ENCODE measurements around the gene ACOX3.

GRCh38 chr4:8350352-8350751 is 90.2 kb downstream of the ACOX3 start:
- TF ChIP-seq MXI1 (IDR thresholded peaks at IDR 0.05; ENCODE audit: low read depth, low read length) (no peak), REST (IDR thresholded peaks at IDR 0.05; ENCODE audit: low read depth, low read length) (no peak)
- TF ChIP-seq, protein P1, sequence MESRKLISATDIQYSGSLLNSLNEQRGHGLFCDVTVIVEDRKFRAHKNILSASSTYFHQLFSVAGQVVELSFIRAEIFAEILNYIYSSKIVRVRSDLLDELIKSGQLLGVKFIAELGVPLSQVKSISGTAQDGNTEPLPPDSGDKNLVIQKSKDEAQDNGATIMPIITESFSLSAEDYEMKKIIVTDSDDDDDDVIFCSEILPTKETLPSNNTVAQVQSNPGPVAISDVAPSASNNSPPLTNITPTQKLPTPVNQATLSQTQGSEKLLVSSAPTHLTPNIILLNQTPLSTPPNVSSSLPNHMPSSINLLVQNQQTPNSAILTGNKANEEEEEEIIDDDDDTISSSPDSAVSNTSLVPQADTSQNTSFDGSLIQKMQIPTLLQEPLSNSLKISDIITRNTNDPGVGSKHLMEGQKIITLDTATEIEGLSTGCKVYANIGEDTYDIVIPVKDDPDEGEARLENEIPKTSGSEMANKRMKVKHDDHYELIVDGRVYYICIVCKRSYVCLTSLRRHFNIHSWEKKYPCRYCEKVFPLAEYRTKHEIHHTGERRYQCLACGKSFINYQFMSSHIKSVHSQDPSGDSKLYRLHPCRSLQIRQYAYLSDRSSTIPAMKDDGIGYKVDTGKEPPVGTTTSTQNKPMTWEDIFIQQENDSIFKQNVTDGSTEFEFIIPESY (IDR thresholded peaks at IDR 0.05; ENCODE audit: borderline replicate concordance, low read depth), result no peak
- TF ChIP-seq, protein P2, sequence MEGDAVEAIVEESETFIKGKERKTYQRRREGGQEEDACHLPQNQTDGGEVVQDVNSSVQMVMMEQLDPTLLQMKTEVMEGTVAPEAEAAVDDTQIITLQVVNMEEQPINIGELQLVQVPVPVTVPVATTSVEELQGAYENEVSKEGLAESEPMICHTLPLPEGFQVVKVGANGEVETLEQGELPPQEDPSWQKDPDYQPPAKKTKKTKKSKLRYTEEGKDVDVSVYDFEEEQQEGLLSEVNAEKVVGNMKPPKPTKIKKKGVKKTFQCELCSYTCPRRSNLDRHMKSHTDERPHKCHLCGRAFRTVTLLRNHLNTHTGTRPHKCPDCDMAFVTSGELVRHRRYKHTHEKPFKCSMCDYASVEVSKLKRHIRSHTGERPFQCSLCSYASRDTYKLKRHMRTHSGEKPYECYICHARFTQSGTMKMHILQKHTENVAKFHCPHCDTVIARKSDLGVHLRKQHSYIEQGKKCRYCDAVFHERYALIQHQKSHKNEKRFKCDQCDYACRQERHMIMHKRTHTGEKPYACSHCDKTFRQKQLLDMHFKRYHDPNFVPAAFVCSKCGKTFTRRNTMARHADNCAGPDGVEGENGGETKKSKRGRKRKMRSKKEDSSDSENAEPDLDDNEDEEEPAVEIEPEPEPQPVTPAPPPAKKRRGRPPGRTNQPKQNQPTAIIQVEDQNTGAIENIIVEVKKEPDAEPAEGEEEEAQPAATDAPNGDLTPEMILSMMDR (IDR thresholded peaks at IDR 0.05), result no peak
